HG02943 (cell line): Measurements from ENCODE around the gene PKP4.

Source experiments
- ATAC-seq: cut with Tn5 transposase; IDR thresholded peaks from one replicate; pipeline ENCODE4 v1.9.1; 2021; ENCODE audit warnings: mild to moderate bottlenecking, low read depth, moderate library complexity; ENCODE audit not compliant: unreplicated experiment

PKP4 gene

GRCh38 chr2:158634627-158635026, 177.9 kb downstream of the PKP4 start:
- ATAC-seq: no peak

- ATAC-seq: no peak
These were observed 179.3 kb downstream of the PKP4 start for GRCh38 chr2:158635961-158636601.

GRCh38 chr2:158637357-158637756, 180.6 kb downstream of the PKP4 start:
- ATAC-seq: no peak

- ATAC-seq: no peak
These were observed 187.4 kb downstream of the PKP4 start for GRCh38 chr2:158644139-158644538.

- no peak for ATAC-seq
These were observed 188.5 kb downstream of the PKP4 start for GRCh38 chr2:158645299-158645698.

GRCh38 chr2:158647436-158648231, 190.9 kb downstream of the PKP4 start:
- no peak for ATAC-seq

GRCh38 chr2:158649846-158650245, 193.1 kb downstream of the PKP4 start:
- ATAC-seq: no peak

GRCh38 chr2:158650646-158651357, 194.1 kb downstream of the PKP4 start:
- no peak for ATAC-seq

GRCh38 chr2:158651358-158652057, 194.8 kb downstream of the PKP4 start:
- ATAC-seq: no peak

GRCh38 chr2:158655628-158656027, 198.9 kb downstream of the PKP4 start:
- no peak for ATAC-seq

GRCh38 chr2:158656492-158657229, 199.9 kb downstream of the PKP4 start:
- ATAC-seq: no peak

GRCh38 chr2:158658396-158658795, 201.6 kb downstream of the PKP4 start:
- no peak for ATAC-seq

GRCh38 chr2:158659483-158659882, 202.7 kb downstream of the PKP4 start:
- ATAC-seq: no peak

GRCh38 chr2:158661231-158661630, 204.5 kb downstream of the PKP4 start:
- no peak for ATAC-seq

- ATAC-seq: no peak
These were observed 205.7 kb downstream of the PKP4 start for GRCh38 chr2:158662421-158662820.

GRCh38 chr2:158663796-158664195, 207.0 kb downstream of the PKP4 start:
- ATAC-seq: no peak

GRCh38 chr2:158664987-158665386, 208.2 kb downstream of the PKP4 start:
- no peak for ATAC-seq

GRCh38 chr2:158665536-158666302, 209.0 kb downstream of the PKP4 start:
- no peak for ATAC-seq

GRCh38 chr2:158666969-158667368, 210.2 kb downstream of the PKP4 start:
- ATAC-seq: no peak
